ENCODE data around the gene GLCCI1.

- no peak for TF ChIP-seq USF2 (IDR thresholded peaks at IDR 0.05)
- no peak for TF ChIP-seq CTCF (IDR thresholded peaks at IDR 0.05)
- TF ChIP-seq REST (IDR thresholded peaks at IDR 0.05), result no peak
- TF ChIP-seq FOSL2 (IDR thresholded peaks at IDR 0.05), result no peak
- TF ChIP-seq FOSL2 (CRISPR knock-in tag; IDR thresholded peaks at IDR 0.05), result no peak
- no peak for TF ChIP-seq ELK1 (IDR thresholded peaks at IDR 0.05; ENCODE audit: low read depth, low read length)
- TF ChIP-seq KDM1A (IDR thresholded peaks at IDR 0.05; ENCODE audit: low read depth), result no peak
- TF ChIP-seq RFX5 (IDR thresholded peaks at IDR 0.05), result no peak
Observed at GRCh38 chr7:7968544-7969305, at the start of gene GLCCI1.
